OCI-LY3 (cell line): Measurements from ENCODE around the gene PLXNB3.

Experiments
- EZH2phosphoT487 ChIP-seq: fragments of 200-600 bp; shearing (Covaris generic); IDR thresholded peaks from 2 replicates; pipeline ENCODE4 v1.6.1; 2018; ENCODE audit warnings: antibody characterized with exemption, mixed run types, low read depth
- TF ChIP-seq, protein P1 (sequence below): fragments of 200-600, 300-600 bp; sonication (generic); IDR thresholded peaks from 2 replicates; pipeline ENCODE4 v1.5.1; 2014; ENCODE audit warnings: antibody characterized with exemption, low read length, low read depth

GRCh38 chrX:153761863-153762262 is 2.2 kb upstream of the PLXNB3 start:
- TF ChIP-seq, protein P1, sequence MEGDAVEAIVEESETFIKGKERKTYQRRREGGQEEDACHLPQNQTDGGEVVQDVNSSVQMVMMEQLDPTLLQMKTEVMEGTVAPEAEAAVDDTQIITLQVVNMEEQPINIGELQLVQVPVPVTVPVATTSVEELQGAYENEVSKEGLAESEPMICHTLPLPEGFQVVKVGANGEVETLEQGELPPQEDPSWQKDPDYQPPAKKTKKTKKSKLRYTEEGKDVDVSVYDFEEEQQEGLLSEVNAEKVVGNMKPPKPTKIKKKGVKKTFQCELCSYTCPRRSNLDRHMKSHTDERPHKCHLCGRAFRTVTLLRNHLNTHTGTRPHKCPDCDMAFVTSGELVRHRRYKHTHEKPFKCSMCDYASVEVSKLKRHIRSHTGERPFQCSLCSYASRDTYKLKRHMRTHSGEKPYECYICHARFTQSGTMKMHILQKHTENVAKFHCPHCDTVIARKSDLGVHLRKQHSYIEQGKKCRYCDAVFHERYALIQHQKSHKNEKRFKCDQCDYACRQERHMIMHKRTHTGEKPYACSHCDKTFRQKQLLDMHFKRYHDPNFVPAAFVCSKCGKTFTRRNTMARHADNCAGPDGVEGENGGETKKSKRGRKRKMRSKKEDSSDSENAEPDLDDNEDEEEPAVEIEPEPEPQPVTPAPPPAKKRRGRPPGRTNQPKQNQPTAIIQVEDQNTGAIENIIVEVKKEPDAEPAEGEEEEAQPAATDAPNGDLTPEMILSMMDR: no peak
- no peak for TF ChIP-seq EZH2phosphoT487
